Activated effector memory CD4-positive, alpha-beta T cell treated with anti-CD3 and anti-CD28 coated beads, Interleukin-2, amount 50 U/mL, for 16 hours (primary cell): ENCODE results near the gene PRKD1.

ENCODE experiments used
- DNase-seq: peaks from one replicate; pipeline ENCODE4 v3.0.0-alpha.2; 2020

PRKD1 gene

DNA sequence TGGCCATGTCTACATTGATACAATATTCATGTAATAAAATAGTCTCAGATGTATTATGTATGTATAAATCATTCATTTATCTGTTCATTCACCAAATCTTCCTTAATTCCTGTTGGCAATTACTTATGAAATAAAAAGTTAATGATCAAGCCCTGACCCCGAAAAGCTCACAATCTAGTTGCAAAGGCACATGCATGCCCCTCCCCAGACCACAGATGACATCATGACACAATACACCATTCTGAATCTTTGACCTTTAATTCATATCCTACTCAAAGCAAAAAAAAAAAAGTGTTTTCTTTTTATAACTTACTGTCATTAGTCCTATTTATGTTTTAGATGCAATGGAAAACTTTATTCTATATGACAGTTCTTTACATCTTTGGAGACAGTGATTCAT, 346.9 kb downstream of the PRKD1 start:
- no peak for DNase-seq

DNA sequence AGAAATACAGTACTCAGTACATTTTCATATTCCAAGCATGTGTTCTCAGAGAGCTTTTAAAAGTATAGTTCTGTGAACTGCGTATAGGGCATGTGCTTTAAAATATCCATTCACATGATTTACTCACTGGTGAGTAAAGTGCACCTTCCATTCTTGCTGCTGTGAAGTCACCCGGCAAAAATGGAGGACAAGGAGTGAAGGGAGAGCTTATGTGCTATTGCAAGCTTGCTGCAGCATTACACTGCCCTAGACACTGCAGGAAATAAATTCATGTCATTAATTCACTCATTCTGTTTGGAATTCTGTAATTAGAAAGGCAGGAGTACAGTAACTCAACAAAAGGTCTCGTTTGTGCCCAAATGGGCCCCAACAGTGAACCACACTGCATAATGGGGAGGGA, 347.8 kb downstream of the PRKD1 start:
- DNase-seq = no peak

DNA sequence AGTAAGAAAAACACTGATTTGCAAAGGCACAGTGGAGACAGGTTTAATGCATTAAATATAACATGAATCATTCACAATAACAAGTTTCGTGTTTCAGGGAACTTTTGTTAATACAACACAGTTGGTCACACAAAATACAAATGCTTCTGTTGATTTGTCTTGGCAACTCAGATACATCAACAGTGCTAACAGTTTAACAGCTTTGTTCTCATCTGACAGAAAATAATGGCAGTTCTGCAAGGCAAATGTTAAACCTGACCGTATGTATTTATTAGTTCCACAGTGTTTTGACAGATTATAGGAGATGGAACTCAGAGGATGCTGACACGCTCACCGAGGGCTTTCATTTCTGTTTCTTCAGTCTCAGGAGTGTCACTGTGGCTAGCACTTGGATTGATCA, 350.7 kb downstream of the PRKD1 start:
- DNase-seq = no peak

DNA sequence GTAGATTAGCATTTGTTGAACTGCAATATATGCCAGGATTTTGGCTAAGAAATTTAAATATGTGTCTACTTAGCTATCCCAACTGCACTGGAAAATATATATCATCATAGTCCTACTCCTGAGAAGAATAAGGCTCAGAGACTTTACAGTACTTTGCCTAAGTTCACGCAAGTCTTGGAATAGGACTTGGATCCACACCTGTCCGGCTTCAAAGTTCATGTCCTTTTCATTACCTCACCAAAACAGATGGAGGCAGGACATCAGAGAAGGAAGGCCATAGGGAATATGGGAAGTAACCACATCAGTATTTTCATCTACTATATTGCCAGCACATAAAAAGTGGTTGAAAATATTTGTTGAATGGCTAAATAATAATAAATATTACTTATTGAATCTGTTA, 358.5 kb downstream of the PRKD1 start:
- DNase-seq = no peak

DNA sequence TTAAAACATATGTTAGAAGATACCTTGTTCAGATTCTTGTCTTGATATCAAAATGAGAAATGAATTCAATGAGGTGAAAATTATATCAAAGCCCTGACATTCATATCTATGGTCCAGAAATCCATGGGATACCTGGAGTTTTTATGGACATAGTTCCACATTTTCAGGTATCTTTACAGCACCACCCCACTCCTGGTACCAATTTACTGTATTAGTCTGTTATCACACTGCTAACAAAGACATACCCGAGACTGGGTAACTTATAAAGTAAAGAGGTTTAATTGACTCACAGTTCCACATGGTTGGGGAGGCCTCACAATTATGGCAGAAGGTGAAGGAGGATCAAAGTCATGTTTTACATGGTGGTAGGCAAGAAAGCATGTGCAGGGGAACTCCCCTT, 361.5 kb downstream of the PRKD1 start:
- DNase-seq = no peak

DNA sequence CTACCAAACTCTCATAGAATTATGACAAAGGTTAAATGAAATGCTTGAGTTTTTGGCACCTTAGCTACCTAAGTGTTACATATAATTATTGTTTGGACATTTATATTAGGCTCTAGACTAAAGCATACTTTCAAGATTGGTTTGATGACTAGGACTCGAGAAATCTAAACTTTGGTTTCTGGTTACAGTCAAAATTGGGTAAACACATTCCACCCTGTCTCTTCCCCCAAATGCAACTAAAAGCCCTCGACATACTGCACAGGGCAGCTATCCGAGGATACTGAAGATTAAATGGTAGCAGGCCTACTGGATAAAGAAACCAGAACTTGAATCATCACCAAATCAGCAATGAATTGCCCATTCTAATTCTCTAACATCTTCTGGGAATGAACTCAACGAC, 369.1 kb downstream of the PRKD1 start:
- no peak for DNase-seq

DNA sequence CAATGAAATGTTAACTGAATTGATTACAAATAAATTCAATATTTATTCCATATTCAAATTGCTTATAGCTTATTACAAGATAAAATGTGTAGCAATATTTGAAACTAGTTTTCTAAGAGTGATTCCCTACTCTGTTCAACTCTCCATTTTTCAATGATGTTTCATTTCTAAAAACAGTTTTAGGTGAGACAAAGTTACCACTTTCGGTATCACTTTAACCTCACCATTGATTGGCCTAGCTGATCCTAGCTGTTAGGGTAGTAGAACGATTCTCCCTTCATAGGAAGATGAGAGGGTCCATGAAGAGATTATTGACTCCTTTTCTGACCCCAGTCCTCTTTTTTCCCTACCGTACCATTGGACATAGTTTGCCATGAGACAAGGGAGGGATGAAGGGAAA, 373.3 kb downstream of the PRKD1 start:
- no peak for DNase-seq

DNA sequence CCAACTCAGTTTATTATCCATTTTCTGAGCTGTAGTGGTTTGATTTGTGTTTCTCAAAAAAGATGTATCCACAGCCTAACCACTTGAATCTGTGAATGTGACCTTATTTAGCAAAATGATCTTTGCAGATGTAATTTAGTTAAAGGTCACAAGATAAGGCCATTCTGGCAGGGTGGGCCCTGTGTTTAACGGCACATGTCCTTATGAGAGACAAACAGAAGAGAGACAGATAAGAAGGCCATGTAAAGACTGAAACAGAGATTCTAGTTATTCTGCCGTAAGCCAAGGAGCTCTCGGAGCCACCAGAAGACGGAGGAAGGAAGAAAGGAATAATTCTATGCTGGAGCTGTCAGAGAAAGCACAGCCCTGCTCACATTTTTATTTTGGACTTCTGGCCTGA, 374.2 kb downstream of the PRKD1 start:
- DNase-seq = no peak

DNA sequence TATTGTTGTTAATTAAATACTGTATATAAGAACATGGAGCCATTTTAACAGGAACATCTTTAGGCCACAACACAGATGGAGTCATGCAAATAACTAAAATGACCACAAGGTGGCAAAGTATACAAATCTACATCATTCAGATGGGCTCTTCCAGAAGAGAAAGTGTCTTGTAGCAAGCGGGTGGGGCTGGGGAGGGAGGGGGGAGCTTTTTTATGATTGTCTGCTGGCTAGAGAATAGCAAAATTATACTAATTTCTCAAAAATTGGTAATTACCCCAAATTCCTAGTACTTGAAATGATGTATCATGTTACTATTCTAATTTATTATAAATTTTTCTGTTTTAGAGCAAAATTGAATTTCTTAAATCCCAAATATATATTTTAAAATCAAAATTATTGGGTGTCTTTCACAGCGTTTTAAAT, 378.7 kb downstream of the PRKD1 start:
- DNase-seq = no peak

DNA sequence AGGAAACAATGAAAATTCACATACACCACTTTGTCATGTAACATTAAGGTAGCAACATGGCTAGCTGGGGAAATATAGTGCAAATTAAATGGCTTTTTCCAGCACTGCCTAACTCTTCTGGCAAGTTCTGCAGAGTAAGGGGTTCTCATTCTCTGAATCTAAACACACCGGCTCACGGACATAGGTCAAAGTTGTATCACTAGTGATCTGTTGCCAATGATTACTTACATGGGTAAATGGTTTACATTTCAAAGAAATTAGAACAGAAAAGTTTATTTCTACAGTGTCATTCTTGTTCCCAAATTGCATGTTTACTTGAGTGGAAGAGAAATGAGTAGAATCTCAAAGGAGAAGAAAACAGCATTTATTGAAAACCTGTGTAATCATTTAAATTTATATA, 381.9 kb downstream of the PRKD1 start:
- no peak for DNase-seq

DNA sequence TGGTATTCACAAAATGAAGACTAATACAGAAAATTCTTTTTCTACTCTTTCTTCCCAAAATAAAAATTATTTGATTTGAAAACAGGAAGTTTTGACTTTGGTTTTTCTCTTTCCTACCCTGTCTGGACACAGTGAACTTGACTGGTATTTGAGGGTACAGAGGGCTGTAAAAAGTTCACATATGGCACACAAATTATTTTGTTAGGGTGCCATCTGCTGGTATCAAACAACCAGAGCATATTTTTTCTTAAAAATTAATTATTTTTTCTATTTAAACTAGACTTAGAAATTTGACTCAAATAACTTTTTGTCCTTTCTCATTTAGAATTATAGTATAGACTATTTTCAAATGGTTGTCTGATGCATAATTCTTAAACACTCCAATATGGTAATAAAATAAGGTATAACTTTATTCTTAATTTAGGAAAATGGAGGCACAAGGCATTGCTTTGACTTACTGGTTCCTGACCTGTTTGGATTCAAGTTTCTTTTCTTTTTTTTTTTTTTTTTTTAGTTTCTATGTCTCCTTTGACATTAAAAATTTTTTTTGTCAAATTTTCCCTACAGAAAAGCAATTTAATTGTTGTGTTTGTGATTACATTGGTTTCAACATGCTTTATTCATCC, 390.6 kb downstream of the PRKD1 start:
- DNase-seq = no peak

DNA sequence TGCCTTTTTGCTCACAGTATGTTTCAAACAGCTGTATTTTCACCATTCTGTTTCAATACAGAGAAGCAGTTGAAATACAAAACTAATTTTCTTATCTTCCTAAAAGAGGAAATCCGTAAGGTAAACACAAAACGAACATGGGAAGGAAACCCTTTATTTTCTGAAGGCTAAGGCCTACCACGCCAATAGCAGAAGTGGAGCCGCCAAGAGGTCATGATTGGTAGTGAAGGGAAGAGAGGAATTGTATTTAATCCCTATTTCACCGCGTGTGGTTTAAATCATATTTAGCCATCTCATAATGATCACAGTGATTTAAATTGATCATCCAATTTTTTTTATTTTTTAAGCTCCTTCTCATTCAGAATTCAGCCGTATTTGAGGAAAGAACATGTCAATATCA, 398.2 kb downstream of the PRKD1 start:
- DNase-seq = no peak

DNA sequence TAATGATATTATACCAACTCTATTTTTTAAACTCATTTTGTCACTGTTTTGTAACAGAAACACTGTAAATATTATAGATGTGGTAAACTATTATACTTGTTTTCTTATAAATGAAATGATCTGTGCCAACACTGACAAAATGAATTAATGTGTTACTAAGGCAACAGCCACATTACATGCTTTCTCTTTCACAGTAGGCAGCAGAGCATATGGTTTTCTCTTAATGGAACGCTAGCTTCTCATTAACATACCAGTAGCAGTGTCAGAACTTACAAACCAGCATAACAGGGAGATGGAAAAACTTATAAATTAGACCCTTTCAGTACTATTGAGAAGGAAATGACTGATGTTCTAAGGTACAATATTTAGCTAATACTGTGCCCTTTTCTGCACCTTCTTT, 398.8 kb downstream of the PRKD1 start:
- no peak for DNase-seq

DNA sequence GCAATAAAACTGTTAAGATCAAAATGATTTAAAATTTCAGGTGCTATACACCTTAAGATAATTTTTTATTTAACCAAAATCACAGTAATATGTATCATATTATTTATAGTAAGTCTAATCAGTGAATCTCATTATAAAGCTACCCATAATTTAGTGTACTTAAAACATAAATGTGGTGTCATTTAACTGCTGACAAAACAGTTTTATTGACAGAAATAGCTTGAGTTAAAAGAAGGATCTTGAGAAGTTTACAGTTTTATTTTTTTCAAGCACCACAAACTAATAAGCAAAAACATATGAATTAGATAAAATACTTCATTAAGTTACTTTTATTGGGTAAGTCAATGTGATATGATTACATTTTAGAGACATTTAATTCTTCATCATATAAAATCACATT, 400.4 kb downstream of the PRKD1 start:
- DNase-seq = no peak
